WI38 (cell line): ENCODE data around the gene GAREM1.

Source experiments
- H3K4me3 ChIP-seq: 2 replicates; pipeline ENCODE4 v1.5.1; 2011; ENCODE audit warnings: low read depth, mild to moderate bottlenecking, control low read depth, low read length
- CTCF ChIP-seq: IDR thresholded peaks from 2 replicates; pipeline ENCODE4 v1.5.1; 2012; ENCODE audit warnings: low read depth, mild to moderate bottlenecking, control low read depth, low read length

GAREM1 gene

GRCh38 chr18:32401621-32402020, 69.1 kb downstream of the GAREM1 start:
- no peak for TF ChIP-seq CTCF
- no peak overlapping the region for H3K4me3 ChIP-seq

GRCh38 chr18:32393407-32393806, 77.3 kb downstream of the GAREM1 start:
- H3K4me3 ChIP-seq, result no peak overlapping the region
- TF ChIP-seq CTCF, result no peak

- no peak overlapping the region for H3K4me3 ChIP-seq
- TF ChIP-seq CTCF, result no peak
Observed at GRCh38 chr18:32391126-32391525, 79.6 kb downstream of the GAREM1 start.

GRCh38 chr18:32389858-32390257, 80.8 kb downstream of the GAREM1 start:
- H3K4me3 ChIP-seq, result no peak overlapping the region
- no peak for TF ChIP-seq CTCF

GRCh38 chr18:32389191-32389590, 81.5 kb downstream of the GAREM1 start:
- TF ChIP-seq CTCF, result no peak

GRCh38 chr18:32386471-32386870, 84.2 kb downstream of the GAREM1 start:
- no peak overlapping the region for H3K4me3 ChIP-seq
- no peak for TF ChIP-seq CTCF

More at GRCh38 chr18:32389191-32389590, 81.5 kb downstream of the GAREM1 start:
- no peak overlapping the region for H3K4me3 ChIP-seq

- TF ChIP-seq CTCF, result no peak
- no peak overlapping the region for H3K4me3 ChIP-seq
Observed at GRCh38 chr18:32383050-32383819, 87.4 kb downstream of the GAREM1 start.
